KOPT-K1 (cell line): ENCODE measurements around the gene MTURN.

Experiments
- H3K27ac ChIP-seq: fragments of 200-600 bp; sonication (generic); 2 replicates; pipeline ENCODE4 v1.5.1; 2016; ENCODE audit warnings: antibody characterized with exemption, mild to moderate bottlenecking, low read depth, low read length; ENCODE audit not compliant: poor library complexity, severe bottlenecking
- H3K36me3 ChIP-seq: fragments of 200-600 bp; sonication (generic); 2 replicates; pipeline ENCODE4 v1.5.1; 2017; ENCODE audit warnings: antibody characterized with exemption, mild to moderate bottlenecking, low read length, moderate library complexity; ENCODE audit not compliant: insufficient read depth
- H3K9me3 ChIP-seq: fragments of 200-600 bp; sonication (generic); 2 replicates; pipeline ENCODE4 v1.5.1; 2017; ENCODE audit warnings: antibody characterized with exemption, low read length, mild to moderate bottlenecking; ENCODE audit not compliant: insufficient read depth, poor library complexity, severe bottlenecking

The MTURN gene

GRCh38 chr7:30146127-30146612, 11.4 kb downstream of the MTURN start:
- Histone ChIP-seq H3K9me3 (no peaks in the 10 kb centered on the region), H3K36me3 (no peaks in the 10 kb centered on the region), H3K27ac (peak overlapping the region; percentile 54)

GRCh38 chr7:30147223-30147622, 12.4 kb downstream of the MTURN start:
- Histone ChIP-seq H3K9me3 (no peaks in the 10 kb centered on the region), H3K36me3 (no peaks in the 10 kb centered on the region), H3K27ac (peak overlapping the region; percentile 54)

- Histone ChIP-seq H3K36me3 (no peaks in the 10 kb centered on the region), H3K9me3 (no peaks in the 10 kb centered on the region), H3K27ac (peak overlapping the region; percentile 54)
Observed at GRCh38 chr7:30147785-30148184, 13.0 kb downstream of the MTURN start.

- Histone ChIP-seq H3K27ac (peak overlapping the region; percentile 54), H3K36me3 (no peaks in the 10 kb centered on the region), H3K9me3 (no peaks in the 10 kb centered on the region)
Observed at GRCh38 chr7:30148426-30148825, 13.6 kb downstream of the MTURN start.

GRCh38 chr7:30148951-30149459, 14.2 kb downstream of the MTURN start:
- H3K9me3 ChIP-seq: no peaks in the 10 kb centered on the region
- H3K27ac ChIP-seq: peak overlapping the region; percentile 54
- H3K36me3 ChIP-seq: no peaks in the 10 kb centered on the region

GRCh38 chr7:30149640-30150272, 15.0 kb downstream of the MTURN start:
- H3K36me3 ChIP-seq: no peaks in the 10 kb centered on the region
- H3K9me3 ChIP-seq: no peaks in the 10 kb centered on the region
- H3K27ac ChIP-seq: peak overlapping the region; percentile 54

GRCh38 chr7:30150711-30151110, 15.9 kb downstream of the MTURN start:
- Histone ChIP-seq H3K36me3 (no peaks in the 10 kb centered on the region), H3K9me3 (no peaks in the 10 kb centered on the region), H3K27ac (no peak overlapping the region)

- Histone ChIP-seq H3K27ac (no peak overlapping the region), H3K36me3 (no peaks in the 10 kb centered on the region), H3K9me3 (no peaks in the 10 kb centered on the region)
Observed at GRCh38 chr7:30154111-30154587, 19.4 kb downstream of the MTURN start.

GRCh38 chr7:30155481-30155880, 20.7 kb downstream of the MTURN start:
- H3K9me3 ChIP-seq: no peaks in the 10 kb centered on the region
- no peak overlapping the region for H3K27ac ChIP-seq
- no peaks in the 10 kb centered on the region for H3K36me3 ChIP-seq

GRCh38 chr7:30157204-30157603, 22.4 kb downstream of the MTURN start:
- peak overlapping the region; percentile 48 for H3K27ac ChIP-seq
- H3K9me3 ChIP-seq: no peaks in the 10 kb centered on the region
- H3K36me3 ChIP-seq: no peaks in the 10 kb centered on the region

- H3K9me3 ChIP-seq: no peaks in the 10 kb centered on the region
- H3K27ac ChIP-seq: no peak overlapping the region
- no peaks in the 10 kb centered on the region for H3K36me3 ChIP-seq
Observed at GRCh38 chr7:30159163-30159562, 24.4 kb downstream of the MTURN start.

- Histone ChIP-seq H3K36me3 (no peaks in the 10 kb centered on the region), H3K9me3 (no peaks in the 10 kb centered on the region), H3K27ac (peak overlapping the region; percentile 33)
Observed at GRCh38 chr7:30159698-30160143, 24.9 kb downstream of the MTURN start.

GRCh38 chr7:30160329-30160728, 25.5 kb downstream of the MTURN start:
- Histone ChIP-seq H3K36me3 (no peaks in the 10 kb centered on the region), H3K27ac (peak overlapping the region; percentile 33), H3K9me3 (no peaks in the 10 kb centered on the region)

GRCh38 chr7:30162133-30162532, 27.3 kb downstream of the MTURN start:
- no peaks in the 10 kb centered on the region for H3K36me3 ChIP-seq
- peak overlapping the region; percentile 23 for H3K27ac ChIP-seq
- no peaks in the 10 kb centered on the region for H3K9me3 ChIP-seq

GRCh38 chr7:30162622-30163124, 27.9 kb downstream of the MTURN start:
- H3K9me3 ChIP-seq: no peaks in the 10 kb centered on the region
- H3K36me3 ChIP-seq: no peaks in the 10 kb centered on the region
- peak overlapping the region; percentile 23 for H3K27ac ChIP-seq
